ENCODE data around the gene CAMK2N1. TPM values are rescaled to one million over a fixed set of nuclear protein-coding genes. Genes with fewer than 3 reads are reported as not detected.
A peak's percentile ranks its signal among the peaks of the same experiment; 100 is the strongest.

CAMK2N1 gene
- total and polyA plus RNA-seq, 2 of the 8 experiments (the other 6 are each of a cell fraction or from before 2014, with no cell fraction given): 2.3 to 5.6 TPM

DNA sequence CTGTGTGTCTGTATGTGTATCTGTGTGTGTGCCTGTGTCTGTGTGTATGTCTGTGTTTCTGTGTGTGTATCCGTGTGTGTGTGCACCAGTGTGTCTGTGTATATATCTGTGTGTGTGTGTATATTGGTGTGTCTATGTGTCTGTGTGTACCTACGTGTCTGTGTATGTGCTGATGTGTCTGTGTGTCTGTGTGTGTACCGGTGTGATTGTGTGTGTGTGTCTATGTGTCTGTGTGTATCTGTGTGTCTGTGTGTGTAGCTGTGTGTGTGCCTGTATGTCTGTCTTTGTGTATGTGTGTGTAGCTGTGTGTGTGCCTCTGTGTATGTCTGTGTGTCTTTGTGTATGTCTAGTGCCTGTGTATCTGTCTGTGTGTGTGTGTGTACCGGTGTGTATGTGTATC is 32.0 kb downstream of the CAMK2N1 start:
- H3K56ac ChIP-seq (replicated peaks; ENCODE audit: insufficient read length, low read depth, low read length): peak overlapping the region; percentile 98
- H4K20me1 ChIP-seq (replicated peaks in 1 of 2; ENCODE audit: control insufficient read depth in 1 of 2, insufficient read depth in 2 of 2, low read length in 2 of 2): peaks cover 0 to 8% of the 10 kb centered on the region in 2 experiments
- no peak overlapping the region for H3K4ac ChIP-seq (replicated peaks; ENCODE audit: insufficient read length, low read depth, low read length)
- peak overlapping the region; percentile 25 for H4K91ac ChIP-seq (replicated peaks; ENCODE audit: insufficient read length, low read length)
- H3K9me3 ChIP-seq (ENCODE audit: insufficient read depth in 2 of 2, low read depth in 1 of 2, low read length in 1 of 2): no peaks in the 10 kb centered on the region
- H2BK20ac ChIP-seq (ENCODE audit: low read length): peak overlapping the region; percentile 9; the same call in 1 of the 2 replicates
- no peak overlapping the region for H3K27ac ChIP-seq (ENCODE audit: low read depth, low read length)
- no peak overlapping the region for H2BK5ac ChIP-seq (ENCODE audit: low read depth, low read length)
- peak overlapping the region; percentile 45; the same call in 1 of the 2 replicates for H2BK12ac ChIP-seq (ENCODE audit: low read depth, low read length)
- no peak overlapping the region for H4K8ac ChIP-seq (ENCODE audit: extremely low read depth, insufficient read depth, low read length)
- no peak overlapping the region for H3K9ac ChIP-seq (replicated peaks in 1 of 4; ENCODE audit: extremely low read depth in 1 of 4, low read depth in 3 of 4, low read length in 3 of 4)
- H2AFZ ChIP-seq (ENCODE audit: low read length): no peak overlapping the region
- H3K14ac ChIP-seq (ENCODE audit: insufficient read length): no peak overlapping the region
- H3K23me2 ChIP-seq (ENCODE audit: low read depth, low read length): peaks cover 9% of the 10 kb centered on the region; the same call in 1 of the 2 replicates
- ChIA-PET CTCF (ENCODE audit: partially characterized antibody) (interaction anchor here (1.0 kb wide), 1 partner anchor 11 kb away, joined by 3 read pairs; no protein-coding TSS in a partner anchor), POLR2A (ENCODE audit: partially characterized antibody) (interaction anchor here (1.0 kb wide), 1 partner anchor 9 kb away, joined by 3 read pairs; no protein-coding TSS in a partner anchor)
- H3K36me3 ChIP-seq (ENCODE audit: control insufficient read depth in 2 of 4, insufficient read depth in 4 of 4, low read length in 3 of 4): no peaks in the 10 kb centered on the region
- H2BK15ac ChIP-seq (ENCODE audit: low read length): peak overlapping the region; percentile 21; the same call in 1 of the 2 replicates
- H2AK5ac ChIP-seq (ENCODE audit: low read depth, low read length): peak overlapping the region; percentile 18; the same call in 1 of the 2 replicates
- DNase-seq (ENCODE audit: low read depth in 1 of 2, low spot score in 2 of 2): no peak
- no peak overlapping the region for H3K18ac ChIP-seq (ENCODE audit: extremely low read depth, low read length)
- H3K4me1 ChIP-seq (replicated peaks in 1 of 4; ENCODE audit: control insufficient read depth in 3 of 4, insufficient read depth in 4 of 4, low read length in 3 of 4): peaks cover 0 to 4% (median 2%) of the 10 kb centered on the region in 4 experiments; a peak in 3 of 7 replicates
- TF ChIP-seq HDAC6 (IDR thresholded peaks at IDR 0.05; ENCODE audit: low read depth, low read length) (no peak), SP4 (IDR thresholded peaks at IDR 0.05; ENCODE audit: low read length) (no peak), POU5F1 (IDR thresholded peaks at IDR 0.05; ENCODE audit: low read depth, low read length) (no peak), SIRT6 (IDR thresholded peaks at IDR 0.05; ENCODE audit: low read length) (no peak), EP300 (IDR thresholded peaks at IDR 0.05; ENCODE audit: borderline replicate concordance in 1 of 2, low read depth in 2 of 2, low read length in 2 of 2) (no peak), BCL11A (IDR thresholded peaks at IDR 0.05; ENCODE audit: low read depth in 2 of 2, low read length in 2 of 2) (no peak), SP1 (IDR thresholded peaks at IDR 0.05; ENCODE audit: low read depth, low read length) (no peak)
- TF ChIP-seq, protein P1, sequence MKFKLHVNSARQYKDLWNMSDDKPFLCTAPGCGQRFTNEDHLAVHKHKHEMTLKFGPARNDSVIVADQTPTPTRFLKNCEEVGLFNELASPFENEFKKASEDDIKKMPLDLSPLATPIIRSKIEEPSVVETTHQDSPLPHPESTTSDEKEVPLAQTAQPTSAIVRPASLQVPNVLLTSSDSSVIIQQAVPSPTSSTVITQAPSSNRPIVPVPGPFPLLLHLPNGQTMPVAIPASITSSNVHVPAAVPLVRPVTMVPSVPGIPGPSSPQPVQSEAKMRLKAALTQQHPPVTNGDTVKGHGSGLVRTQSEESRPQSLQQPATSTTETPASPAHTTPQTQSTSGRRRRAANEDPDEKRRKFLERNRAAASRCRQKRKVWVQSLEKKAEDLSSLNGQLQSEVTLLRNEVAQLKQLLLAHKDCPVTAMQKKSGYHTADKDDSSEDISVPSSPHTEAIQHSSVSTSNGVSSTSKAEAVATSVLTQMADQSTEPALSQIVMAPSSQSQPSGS (IDR thresholded peaks at IDR 0.05; ENCODE audit: low read length): no peak
- no peaks in the 10 kb centered on the region for H3K79me1 ChIP-seq (ENCODE audit: low read depth, low read length)
- peak overlapping the region; percentile 47 for H2BK120ac ChIP-seq (replicated peaks; ENCODE audit: low read depth, low read length)
- H4K5ac ChIP-seq (ENCODE audit: insufficient read length, low read depth, low read length): no peak overlapping the region
- no peak overlapping the region for H3K23ac ChIP-seq (ENCODE audit: insufficient read length)
- no peaks in the 10 kb centered on the region for H3K27me3 ChIP-seq (replicated peaks in 1 of 4; ENCODE audit: control insufficient read depth in 3 of 4, extremely low read depth in 1 of 4, insufficient read depth in 3 of 4, low read length in 3 of 4)
- no peak for FAIRE-seq
- H3K79me2 ChIP-seq (ENCODE audit: control insufficient read depth in 1 of 2, insufficient read depth in 2 of 2, low read length in 2 of 2): no peaks in the 10 kb centered on the region
- no peak overlapping the region for H3K4me2 ChIP-seq (ENCODE audit: insufficient read depth in 1 of 2, low read depth in 2 of 2, low read length in 2 of 2)
- 94% methylated on average over 4 of the region's 4 CpGs; no CpG with 5 or more reads in 1 of the 2 experiments for WGBS, 2 experiments (ENCODE audit: extremely low coverage in 1 of 2, insufficient coverage in 1 of 2, insufficient read length in 1 of 2, insufficient replicate concordance in 2 of 2, low coverage in 1 of 2, low lambda C conversion rate in 2 of 2, missing lambda C conversion rate in 1 of 2)
- H3K4me3 ChIP-seq (ENCODE audit: extremely low read depth in 1 of 4, insufficient read depth in 2 of 4, low read depth in 3 of 4, low read length in 4 of 4): no peak overlapping the region

Data from H1 (cell line).